BLaER1 (cell line): ENCODE data around the gene HOXC11.
A peak's percentile ranks its signal among the peaks of the same experiment; 100 is the strongest.

Source experiments
- H3K27ac ChIP-seq: shearing (Covaris generic); formaldehyde crosslinking; 2 replicates; pipeline ENCODE4 v1.8.1; 2022
- H3K27me3 ChIP-seq: shearing (Covaris generic); formaldehyde crosslinking; 2 replicates; pipeline ENCODE4 v1.8.1; 2022
- H3K36me3 ChIP-seq: shearing (Covaris generic); formaldehyde crosslinking; 2 replicates; pipeline ENCODE4 v1.8.1; 2022
- H3K4me1 ChIP-seq: shearing (Covaris generic); formaldehyde crosslinking; 2 replicates; pipeline ENCODE4 v1.8.1; 2022
- H3K4me2 ChIP-seq: shearing (Covaris generic); formaldehyde crosslinking; 2 replicates; pipeline ENCODE4 v1.8.1; 2022
- H3K4me3 ChIP-seq: shearing (Covaris generic); formaldehyde crosslinking; 2 replicates; pipeline ENCODE4 v1.8.1; 2022
- H3K9ac ChIP-seq: shearing (Covaris generic); formaldehyde crosslinking; 2 replicates; pipeline ENCODE4 v1.8.1; 2022
- H3K9me3 ChIP-seq: shearing (Covaris generic); formaldehyde crosslinking; 2 replicates; pipeline ENCODE4 v1.8.1; 2022
- H4K20me1 ChIP-seq: shearing (Covaris generic); formaldehyde crosslinking; 2 replicates; pipeline ENCODE4 v1.8.1; 2022
- Cebpa-rat ChIP-seq: shearing (Covaris generic); IDR thresholded peaks from 2 replicates; pipeline ENCODE4 v1.8.1; 2022

HOXC11 gene

GRCh38 chr12:53972152-53972702 lies 699 bp upstream of the HOXC11 start:
- H3K4me2 ChIP-seq = no peak overlapping the region
- no peak overlapping the region for H3K4me3 ChIP-seq
- no peak overlapping the region for H3K27ac ChIP-seq
- H4K20me1 ChIP-seq = peaks cover 97% of the 10 kb centered on the region
- no peaks in the 10 kb centered on the region for H3K4me1 ChIP-seq
- H3K36me3 ChIP-seq = no peaks in the 10 kb centered on the region
- H3K27me3 ChIP-seq = peaks cover 100% of the 10 kb centered on the region
- peaks cover 33% of the 10 kb centered on the region for H3K9me3 ChIP-seq
- no peak overlapping the region for H3K9ac ChIP-seq
- TF ChIP-seq Cebpa-rat = no peak

GRCh38 chr12:53973236-53974042 lies 513 bp downstream of the HOXC11 start:
- Histone ChIP-seq H3K27me3 (peaks cover 100% of the 10 kb centered on the region), H3K36me3 (no peaks in the 10 kb centered on the region), H3K4me2 (no peak overlapping the region), H3K4me3 (no peak overlapping the region), H3K9me3 (peaks cover 33% of the 10 kb centered on the region), H4K20me1 (peaks cover 94% of the 10 kb centered on the region), H3K4me1 (no peaks in the 10 kb centered on the region), H3K9ac (no peak overlapping the region), H3K27ac (no peak overlapping the region)
- no peak for TF ChIP-seq Cebpa-rat

GRCh38 chr12:53974084-53975063 lies 1.4 kb downstream of the HOXC11 start, which contains the start of gene HOTAIR:
TSS of gene HOTAIR (minus strand) at chr12:53974954.
- H3K9ac ChIP-seq = no peak within 1 kb of the TSS
- no peak within 1 kb of the TSS for H3K27ac ChIP-seq
- H3K4me1 ChIP-seq = no peaks in the 10 kb centered on the region
- peak within 1 kb of the TSS; percentile 32; the same call in 1 of the 2 replicates for H3K4me2 ChIP-seq
- peaks cover 100% of the 10 kb centered on the region for H3K27me3 ChIP-seq
- no peaks in the 10 kb centered on the region for H3K36me3 ChIP-seq
- H3K4me3 ChIP-seq = 0 out of 2 replicates have a peak within 1 kb of the TSS, but pooled peaks have one; percentile 8
- peaks cover 94% of the 10 kb centered on the region for H4K20me1 ChIP-seq
- TF ChIP-seq Cebpa-rat = no peak
- peaks cover 33% of the 10 kb centered on the region for H3K9me3 ChIP-seq

- peaks cover 94% of the 10 kb centered on the region for H4K20me1 ChIP-seq
- no peak overlapping the region for H3K27ac ChIP-seq
These were observed 2.1 kb downstream of the HOXC11 start for GRCh38 chr12:53975064-53975471.

GRCh38 chr12:53975479-53976152 lies 2.7 kb downstream of the HOXC11 start:
- peak overlapping the region; percentile 32; the same call in 1 of the 2 replicates for H3K4me2 ChIP-seq
- H3K9ac ChIP-seq = no peak overlapping the region
- H3K9me3 ChIP-seq = peaks cover 33% of the 10 kb centered on the region
- no peak overlapping the region for H3K27ac ChIP-seq
- no peaks in the 10 kb centered on the region for H3K36me3 ChIP-seq
- peaks cover 100% of the 10 kb centered on the region for H3K27me3 ChIP-seq
- H3K4me3 ChIP-seq = no peak overlapping the region
- no peaks in the 10 kb centered on the region for H3K4me1 ChIP-seq
- peaks cover 94% of the 10 kb centered on the region for H4K20me1 ChIP-seq
- TF ChIP-seq Cebpa-rat = no peak

More at GRCh38 chr12:53975064-53975471, 2.1 kb downstream of the HOXC11 start:
- Histone ChIP-seq H3K4me2 (peak overlapping the region; percentile 32; the same call in 1 of the 2 replicates), H3K36me3 (no peaks in the 10 kb centered on the region), H3K9me3 (peaks cover 33% of the 10 kb centered on the region), H3K9ac (no peak overlapping the region), H3K4me3 (0 out of 2 replicates have a peak overlapping the region, but pooled peaks have one; percentile 8), H3K4me1 (no peaks in the 10 kb centered on the region), H3K27me3 (peaks cover 100% of the 10 kb centered on the region)
- no peak for TF ChIP-seq Cebpa-rat

GRCh38 chr12:53976172-53976822 lies 3.4 kb downstream of the HOXC11 start:
- Histone ChIP-seq H3K27me3 (peaks cover 100% of the 10 kb centered on the region), H4K20me1 (peaks cover 94% of the 10 kb centered on the region), H3K4me3 (no peak overlapping the region), H3K9me3 (peaks cover 33% of the 10 kb centered on the region), H3K36me3 (no peaks in the 10 kb centered on the region), H3K9ac (no peak overlapping the region), H3K27ac (no peak overlapping the region), H3K4me2 (no peak overlapping the region), H3K4me1 (no peaks in the 10 kb centered on the region)
- TF ChIP-seq Cebpa-rat = no peak

GRCh38 chr12:53976823-53977595 lies 4.1 kb downstream of the HOXC11 start:
- no peaks in the 10 kb centered on the region for H3K36me3 ChIP-seq
- peaks cover 94% of the 10 kb centered on the region for H4K20me1 ChIP-seq
- no peak overlapping the region for H3K9ac ChIP-seq
- H3K9me3 ChIP-seq = peaks cover 38% of the 10 kb centered on the region
- no peaks in the 10 kb centered on the region for H3K4me1 ChIP-seq
- TF ChIP-seq Cebpa-rat = no peak
- peaks cover 100% of the 10 kb centered on the region for H3K27me3 ChIP-seq
- H3K4me2 ChIP-seq = no peak overlapping the region
- H3K27ac ChIP-seq = no peak overlapping the region
- H3K4me3 ChIP-seq = no peak overlapping the region
